DND-41 (cell line): ENCODE data around the gene NPAS2.

ENCODE experiments used
- EZH2 ChIP-seq: IDR thresholded peaks from 3 replicates; pipeline ENCODE4 v1.6.1; 2012; ENCODE audit warnings: borderline replicate concordance, low read depth, mild to moderate bottlenecking, moderate library complexity, low read length, inconsistent platforms; ENCODE audit not compliant: severe bottlenecking
- TF ChIP-seq, protein P1 (sequence below): IDR thresholded peaks from 2 replicates; pipeline ENCODE4 v1.5.1; 2012; ENCODE audit warnings: borderline replicate concordance, low read length, moderate library complexity, mild to moderate bottlenecking; ENCODE audit not compliant: poor library complexity, severe bottlenecking; ENCODE audit errors: extremely low read depth

DNA sequence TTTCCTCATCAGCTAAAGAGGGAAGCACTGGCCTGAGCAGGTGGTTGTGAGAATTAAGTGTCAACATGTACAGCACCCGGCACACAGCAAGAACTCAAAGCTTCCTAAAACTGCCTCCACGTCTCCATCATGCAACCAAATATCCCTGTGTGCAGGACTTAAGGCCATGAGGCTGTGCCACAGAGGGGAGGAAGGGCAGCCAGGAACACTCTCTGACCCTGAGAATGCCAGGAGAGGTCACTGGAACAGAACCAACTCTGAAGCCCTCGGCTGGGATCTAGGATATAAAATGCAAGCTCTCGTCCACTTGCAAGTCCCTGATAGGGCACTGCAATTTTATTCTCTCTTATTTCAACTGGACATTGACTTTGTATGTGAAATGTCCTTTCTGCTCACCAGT lies 12.2 kb upstream of the NPAS2 start:
- TF ChIP-seq, protein P1, sequence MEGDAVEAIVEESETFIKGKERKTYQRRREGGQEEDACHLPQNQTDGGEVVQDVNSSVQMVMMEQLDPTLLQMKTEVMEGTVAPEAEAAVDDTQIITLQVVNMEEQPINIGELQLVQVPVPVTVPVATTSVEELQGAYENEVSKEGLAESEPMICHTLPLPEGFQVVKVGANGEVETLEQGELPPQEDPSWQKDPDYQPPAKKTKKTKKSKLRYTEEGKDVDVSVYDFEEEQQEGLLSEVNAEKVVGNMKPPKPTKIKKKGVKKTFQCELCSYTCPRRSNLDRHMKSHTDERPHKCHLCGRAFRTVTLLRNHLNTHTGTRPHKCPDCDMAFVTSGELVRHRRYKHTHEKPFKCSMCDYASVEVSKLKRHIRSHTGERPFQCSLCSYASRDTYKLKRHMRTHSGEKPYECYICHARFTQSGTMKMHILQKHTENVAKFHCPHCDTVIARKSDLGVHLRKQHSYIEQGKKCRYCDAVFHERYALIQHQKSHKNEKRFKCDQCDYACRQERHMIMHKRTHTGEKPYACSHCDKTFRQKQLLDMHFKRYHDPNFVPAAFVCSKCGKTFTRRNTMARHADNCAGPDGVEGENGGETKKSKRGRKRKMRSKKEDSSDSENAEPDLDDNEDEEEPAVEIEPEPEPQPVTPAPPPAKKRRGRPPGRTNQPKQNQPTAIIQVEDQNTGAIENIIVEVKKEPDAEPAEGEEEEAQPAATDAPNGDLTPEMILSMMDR: no peak
- TF ChIP-seq EZH2: no peak
